CD4-positive, CD25-positive, alpha-beta regulatory T cell (primary cell): ENCODE data around the gene SLC24A2. TPM values are rescaled to one million over a fixed set of nuclear protein-coding genes. Genes with fewer than 3 reads are reported as not detected.
A peak's percentile ranks its signal among the peaks of the same experiment; 100 is the strongest.

Source experiments
- ATAC-seq, 2 donors: fragments of 150-1000 bp; cut with Tn5 transposase; one replicate each; pipeline ENCODE4 v1.10.0; 2021; ENCODE audit warnings: low read depth in 2 of 2, moderate number of reproducible peaks in 2 of 2, moderate library complexity in 1 of 2
- DNase-seq, 3 donors: peaks; one replicate each; pipeline versions ENCODE4 v3.0.0 to v3.0.0-alpha.2; 2012 to 2022; ENCODE audit warnings: mixed read lengths in 1 of 3
- H3K27ac ChIP-seq: one replicate; pipeline ENCODE4 v1.7.0; 2013; ENCODE audit warnings: mild to moderate bottlenecking, low read length; ENCODE audit not compliant: insufficient read depth, poor library complexity, severe bottlenecking
- H3K27me3 ChIP-seq: one replicate; pipeline ENCODE4 v1.7.0; 2013; ENCODE audit warnings: low read length; ENCODE audit not compliant: control insufficient read depth, insufficient read depth
- H3K36me3 ChIP-seq: one replicate; pipeline ENCODE4 v1.7.0; 2013; ENCODE audit warnings: mild to moderate bottlenecking, low read length, moderate library complexity; ENCODE audit not compliant: control insufficient read depth, insufficient read depth
- H3K4me1 ChIP-seq: 2 replicates; pipeline ENCODE4 v1.7.0; 2013; ENCODE audit warnings: mild to moderate bottlenecking, low read length; ENCODE audit not compliant: insufficient read depth, control insufficient read depth, poor library complexity, severe bottlenecking
- H3K4me3 ChIP-seq: one replicate; pipeline ENCODE4 v1.7.0; 2013; ENCODE audit warnings: low read depth, mild to moderate bottlenecking, low read length, moderate library complexity
- H3K9me3 ChIP-seq, 2 experiments: 1 replicate in 1 of 2; 2 replicates in 1 of 2; pipeline ENCODE4 v1.7.0; 2013; ENCODE audit warnings: low read length in 2 of 2, mild to moderate bottlenecking in 1 of 2, moderate library complexity in 1 of 2; ENCODE audit not compliant: control insufficient read depth in 2 of 2
- H3K27ac Mint-ChIP-seq, 3 donors: one replicate each; pipeline ENCODE4 v1.8.0; 2020 to 2022; ENCODE audit warnings: mild to moderate bottlenecking in 3 of 3, mixed read lengths in 3 of 3, moderate library complexity in 2 of 3
- H3K27me3 Mint-ChIP-seq: one replicate; pipeline ENCODE4 v1.8.0; 2022; ENCODE audit warnings: mild to moderate bottlenecking, mixed read lengths
- H3K36me3 Mint-ChIP-seq: one replicate; pipeline ENCODE4 v1.8.0; 2020; ENCODE audit warnings: mixed read lengths
- H3K4me1 Mint-ChIP-seq, 4 donors: one replicate each; pipeline ENCODE4 v1.8.0; 2020 to 2022; ENCODE audit warnings: mixed read lengths in 4 of 4, mild to moderate bottlenecking in 1 of 4
- H3K4me3 Mint-ChIP-seq, 4 donors: one replicate each; pipeline ENCODE4 v1.8.0; 2020 to 2022; ENCODE audit warnings: mild to moderate bottlenecking in 4 of 4, mixed read lengths in 4 of 4, moderate library complexity in 3 of 4
- H3K9me3 Mint-ChIP-seq, 7 donors: one replicate each; pipeline ENCODE4 v1.8.0; 2020 to 2022; ENCODE audit warnings: mixed read lengths in 7 of 7, mild to moderate bottlenecking in 3 of 7, moderate library complexity in 2 of 7
- polyA plus RNA-seq, 4 donors: library from polyadenylated mRNA; unstranded; fragments of 300-500 nt; fragmentation: Illumina TruSeq; gene quantifications; one replicate each; pipeline ENCODE4 v1.2.3, GENCODE V29; 2021
- total RNA-seq: library from RNA; stranded (reverse); gene quantifications from one replicate; pipeline ENCODE4 v1.2.3, GENCODE V29; 2022

SLC24A2 gene
- total and polyA plus RNA-seq, 5 donors from 2014 or later, result 0.02 to 0.30 (median 0.03) TPM; not detected in 2

DNA sequence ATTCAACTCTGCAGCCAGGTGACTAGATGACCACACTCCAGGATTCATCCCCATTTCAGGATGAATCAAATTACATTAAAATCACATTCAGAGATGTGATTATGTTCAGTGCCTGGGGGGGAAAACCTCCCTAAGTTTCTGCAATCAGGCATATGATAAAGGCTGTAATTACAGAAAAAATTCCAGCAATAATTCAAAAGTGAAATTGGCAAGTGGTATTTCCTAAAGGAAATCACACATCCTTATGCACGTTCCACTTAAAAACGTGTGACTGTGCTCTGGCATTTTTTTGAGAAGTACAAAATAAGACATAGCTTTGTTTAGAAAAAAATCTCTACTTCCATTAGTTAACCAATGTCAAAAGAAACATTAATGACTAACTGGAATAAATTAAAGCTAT lies 5.3 kb downstream of the SLC24A2 start:
- Histone ChIP-seq H3K4me1 (no peaks in the 10 kb centered on the region), H3K9me3 (no peaks in the 10 kb centered on the region), H3K36me3 (no peaks in the 10 kb centered on the region), H3K27me3 (no peaks in the 10 kb centered on the region), H3K27ac (no peak overlapping the region), H3K4me3 (no peak overlapping the region)
- H3K27me3 Mint-ChIP-seq, result peaks cover 35% of the 10 kb centered on the region
- no peak overlapping the region for H3K4me3 Mint-ChIP-seq
- no peak for DNase-seq
- no peaks in the 10 kb centered on the region for H3K4me1 Mint-ChIP-seq
- peaks cover 0 to 2% (median 0%) of the 10 kb centered on the region in 7 donors for H3K9me3 Mint-ChIP-seq
- ATAC-seq, result no peak
- H3K36me3 Mint-ChIP-seq, result no peaks in the 10 kb centered on the region
- no peak overlapping the region for H3K27ac Mint-ChIP-seq

DNA sequence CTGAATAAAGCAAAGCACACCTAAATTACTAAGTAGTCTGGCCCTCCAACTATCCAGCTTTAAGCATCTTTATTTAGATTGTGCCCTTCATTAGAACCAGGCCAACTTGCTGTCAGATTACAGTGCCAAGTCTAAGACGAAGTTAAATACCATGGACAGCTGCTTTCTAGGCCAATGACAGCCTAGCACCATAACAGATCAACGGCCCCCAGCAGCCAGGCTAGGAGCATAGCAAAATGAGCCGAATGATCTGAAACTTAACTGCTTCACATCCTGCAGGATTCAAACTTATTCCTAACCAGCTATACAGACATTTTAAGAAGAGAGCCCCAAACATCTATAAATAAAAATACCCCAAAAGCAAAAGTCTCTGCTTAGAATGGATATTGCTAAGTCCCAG lies 6.8 kb downstream of the SLC24A2 start:
- H3K4me1 Mint-ChIP-seq, result no peaks in the 10 kb centered on the region
- H3K36me3 ChIP-seq, result no peaks in the 10 kb centered on the region
- H3K9me3 Mint-ChIP-seq, result peaks cover 0 to 2% (median 0%) of the 10 kb centered on the region in 7 donors
- no peak overlapping the region for H3K27ac Mint-ChIP-seq
- H3K27ac ChIP-seq, result no peak overlapping the region
- no peaks in the 10 kb centered on the region for H3K4me1 ChIP-seq
- peak in 1 of 3 donors; percentile 7 for DNase-seq
- no peak overlapping the region for H3K4me3 ChIP-seq
- no peaks in the 10 kb centered on the region for H3K27me3 ChIP-seq
- ATAC-seq, result no peak
- no peaks in the 10 kb centered on the region for H3K9me3 ChIP-seq
- no peak overlapping the region for H3K4me3 Mint-ChIP-seq
- H3K36me3 Mint-ChIP-seq, result no peaks in the 10 kb centered on the region
- peaks cover 20% of the 10 kb centered on the region for H3K27me3 Mint-ChIP-seq

DNA sequence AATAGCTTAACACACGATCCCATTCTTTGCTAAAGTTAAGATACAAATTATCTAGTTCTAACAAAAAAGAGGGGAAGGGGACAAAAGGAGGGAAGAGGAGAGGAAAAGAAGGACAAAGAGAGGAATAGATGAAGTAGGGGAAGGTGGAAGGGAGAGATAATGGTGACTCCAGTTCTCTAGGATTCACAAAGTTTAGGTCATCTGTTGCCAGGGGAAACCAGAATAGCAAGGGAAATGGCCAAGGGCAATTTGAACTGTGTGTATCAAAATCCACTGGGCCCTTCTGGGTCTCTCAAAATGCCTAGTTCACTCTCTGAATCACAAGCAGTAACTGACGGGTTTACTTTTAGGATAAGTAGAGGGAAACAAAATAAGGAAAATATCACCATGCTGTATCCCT lies 7.6 kb downstream of the SLC24A2 start:
- Mint-ChIP-seq H3K4me3 (no peak overlapping the region), H3K27me3 (peaks cover 17% of the 10 kb centered on the region), H3K27ac (no peak overlapping the region), H3K4me1 (no peaks in the 10 kb centered on the region), H3K36me3 (no peaks in the 10 kb centered on the region), H3K9me3 (peaks cover 0 to 2% (median 0%) of the 10 kb centered on the region in 7 donors)
- no peak for ATAC-seq
- Histone ChIP-seq H3K9me3 (no peaks in the 10 kb centered on the region), H3K4me3 (no peak overlapping the region), H3K36me3 (no peaks in the 10 kb centered on the region), H3K27me3 (no peaks in the 10 kb centered on the region), H3K4me1 (no peaks in the 10 kb centered on the region), H3K27ac (no peak overlapping the region)
- DNase-seq, result no peak

DNA sequence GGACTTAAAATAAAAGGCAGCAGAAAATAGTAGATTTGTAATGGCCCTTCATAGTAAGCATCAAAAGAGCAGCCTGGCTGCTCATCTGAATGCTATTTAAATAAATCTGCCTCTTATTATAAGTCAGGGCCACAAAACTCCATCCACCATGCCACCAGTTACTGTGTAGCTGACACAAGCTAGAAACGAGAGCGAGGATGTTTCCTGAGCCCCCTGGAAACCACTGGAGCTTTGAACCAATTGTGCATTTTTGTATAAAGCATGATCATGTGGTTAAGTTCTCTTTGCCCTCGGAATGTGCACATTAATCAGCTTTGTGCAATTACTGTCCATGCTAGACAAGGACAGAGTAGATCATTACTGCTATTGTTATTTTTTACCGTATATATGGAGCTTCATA lies 17.4 kb downstream of the SLC24A2 start:
- Histone ChIP-seq H3K4me1 (no peaks in the 10 kb centered on the region), H3K27ac (no peak overlapping the region), H3K9me3 (no peaks in the 10 kb centered on the region), H3K4me3 (no peak overlapping the region), H3K27me3 (no peaks in the 10 kb centered on the region), H3K36me3 (no peaks in the 10 kb centered on the region)
- Mint-ChIP-seq H3K27me3 (no peaks in the 10 kb centered on the region), H3K27ac (no peak overlapping the region), H3K4me3 (no peak overlapping the region), H3K4me1 (no peaks in the 10 kb centered on the region), H3K9me3 (peaks cover 0 to 5% (median 0%) of the 10 kb centered on the region in 7 donors), H3K36me3 (no peaks in the 10 kb centered on the region)
- ATAC-seq, result no peak
- no peak for DNase-seq

DNA sequence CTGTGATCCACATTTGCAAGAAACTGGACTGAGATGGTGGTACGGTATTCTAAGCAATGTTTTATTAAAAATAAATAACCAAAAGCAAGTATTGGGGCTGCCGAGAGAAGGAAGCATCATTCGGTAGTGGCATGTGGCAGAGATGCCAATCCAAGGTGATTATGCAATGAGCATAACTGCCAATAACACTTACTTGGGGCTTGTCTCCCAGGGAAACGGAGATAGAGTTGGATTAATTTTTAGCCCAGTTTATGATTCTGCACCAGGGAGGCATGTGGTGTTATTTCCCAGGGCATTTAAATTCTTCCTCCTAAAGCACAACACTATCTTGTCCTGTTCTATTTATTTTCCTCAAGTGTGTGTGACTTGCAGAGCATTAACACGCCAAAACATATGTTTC lies 17.9 kb downstream of the SLC24A2 start:
- H3K9me3 Mint-ChIP-seq, result peaks cover 0 to 5% (median 0%) of the 10 kb centered on the region in 7 donors
- DNase-seq (no peak), ATAC-seq (no peak)
- Histone ChIP-seq H3K27me3 (no peaks in the 10 kb centered on the region), H3K4me3 (no peak overlapping the region), H3K27ac (no peak overlapping the region), H3K4me1 (no peaks in the 10 kb centered on the region), H3K36me3 (no peaks in the 10 kb centered on the region), H3K9me3 (no peaks in the 10 kb centered on the region)
- H3K27me3 Mint-ChIP-seq, result no peaks in the 10 kb centered on the region
- H3K36me3 Mint-ChIP-seq, result no peaks in the 10 kb centered on the region
- no peak overlapping the region for H3K4me3 Mint-ChIP-seq
- no peaks in the 10 kb centered on the region for H3K4me1 Mint-ChIP-seq
- no peak overlapping the region for H3K27ac Mint-ChIP-seq

DNA sequence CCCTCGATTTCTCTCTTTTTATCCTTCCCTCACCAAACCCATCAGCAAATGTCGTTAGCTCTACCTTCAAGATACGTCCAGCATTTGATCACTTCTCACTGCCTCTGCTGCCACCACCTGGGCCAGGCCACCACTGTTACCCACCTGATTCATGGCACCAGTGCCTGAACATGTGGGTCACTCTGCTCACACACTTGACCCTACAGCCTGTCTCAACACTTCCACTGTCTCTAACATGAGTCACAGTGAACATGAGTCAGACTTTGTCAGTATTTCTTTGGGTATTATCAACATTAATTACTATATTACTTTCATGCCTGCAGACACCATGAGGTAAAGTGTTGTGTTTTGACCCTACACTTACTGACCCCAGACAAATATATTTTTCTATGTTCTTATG lies 19.6 kb downstream of the SLC24A2 start:
- peaks cover 0 to 10% (median 4%) of the 10 kb centered on the region in 7 donors for H3K9me3 Mint-ChIP-seq

DNA sequence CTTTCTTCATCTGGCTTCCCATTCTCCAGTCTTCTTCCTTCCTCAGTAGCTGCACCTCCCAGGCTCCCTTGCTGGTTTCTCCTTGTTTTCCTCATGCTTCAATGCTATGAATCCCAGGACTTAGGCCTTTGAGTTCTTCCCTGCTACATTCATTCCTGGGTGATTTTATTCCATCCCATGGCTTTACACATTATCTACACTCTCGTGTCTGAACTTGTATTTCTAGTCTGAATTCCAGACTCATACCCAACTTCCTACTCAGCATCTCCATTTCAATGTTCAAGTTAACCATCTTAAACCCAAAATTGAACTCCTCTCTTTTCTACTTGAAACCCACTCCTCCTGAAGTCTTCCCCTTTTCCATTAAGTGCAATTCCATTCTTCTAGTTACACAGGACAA lies 20.0 kb downstream of the SLC24A2 start:
- Mint-ChIP-seq H3K9me3 (peaks cover 0 to 14% (median 6%) of the 10 kb centered on the region in 7 donors), H3K27ac (no peak overlapping the region), H3K27me3 (no peaks in the 10 kb centered on the region), H3K4me3 (no peak overlapping the region), H3K4me1 (no peaks in the 10 kb centered on the region), H3K36me3 (no peaks in the 10 kb centered on the region)
- H3K27me3 ChIP-seq, result no peaks in the 10 kb centered on the region
- no peaks in the 10 kb centered on the region for H3K36me3 ChIP-seq
- ATAC-seq, result no peak
- no peak overlapping the region for H3K4me3 ChIP-seq
- no peaks in the 10 kb centered on the region for H3K9me3 ChIP-seq
- no peaks in the 10 kb centered on the region for H3K4me1 ChIP-seq
- no peak for DNase-seq
- no peak overlapping the region for H3K27ac ChIP-seq

More for the DNA sequence above, 19.6 kb downstream of the SLC24A2 start:
- H3K4me3 Mint-ChIP-seq, result no peak overlapping the region
- H3K36me3 ChIP-seq, result no peaks in the 10 kb centered on the region
- H3K27ac Mint-ChIP-seq, result no peak overlapping the region
- no peaks in the 10 kb centered on the region for H3K36me3 Mint-ChIP-seq
- no peaks in the 10 kb centered on the region for H3K4me1 Mint-ChIP-seq
- no peak overlapping the region for H3K4me3 ChIP-seq
- H3K27me3 Mint-ChIP-seq, result no peaks in the 10 kb centered on the region
- H3K27ac ChIP-seq, result no peak overlapping the region
- H3K27me3 ChIP-seq, result no peaks in the 10 kb centered on the region
- H3K9me3 ChIP-seq, result no peaks in the 10 kb centered on the region
- ATAC-seq (no peak), DNase-seq (no peak)
- no peaks in the 10 kb centered on the region for H3K4me1 ChIP-seq

DNA sequence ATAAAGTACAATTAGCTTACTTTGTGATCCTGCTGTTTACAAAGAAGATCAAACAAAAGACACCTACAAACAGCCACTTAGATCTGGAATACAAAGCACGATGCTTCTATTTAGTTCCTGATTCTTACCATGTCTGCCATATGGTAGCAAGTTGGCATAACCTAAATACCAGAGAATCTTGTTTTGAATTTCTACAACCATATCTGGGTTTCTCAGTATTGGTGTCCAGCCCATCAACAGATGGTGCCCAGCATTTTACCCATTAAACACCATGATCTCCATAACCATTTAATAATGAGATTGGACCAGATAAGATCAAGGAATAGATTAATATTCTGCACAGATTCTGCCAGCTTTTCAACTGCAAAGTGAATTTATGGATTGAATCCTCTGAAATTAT lies 29.8 kb downstream of the SLC24A2 start:
- no peak overlapping the region for H3K27ac Mint-ChIP-seq
- H3K36me3 ChIP-seq, result no peaks in the 10 kb centered on the region
- no peaks in the 10 kb centered on the region for H3K9me3 ChIP-seq
- no peaks in the 10 kb centered on the region for H3K4me1 ChIP-seq
- no peaks in the 10 kb centered on the region for H3K36me3 Mint-ChIP-seq
- no peak for ATAC-seq
- H3K27me3 Mint-ChIP-seq, result peaks cover 5% of the 10 kb centered on the region
- no peak overlapping the region for H3K4me3 Mint-ChIP-seq
- no peak overlapping the region for H3K27ac ChIP-seq
- H3K27me3 ChIP-seq, result no peaks in the 10 kb centered on the region
- no peak for DNase-seq
- H3K9me3 Mint-ChIP-seq, result peaks cover 0 to 14% (median 2%) of the 10 kb centered on the region in 7 donors
- no peak overlapping the region for H3K4me3 ChIP-seq
- no peaks in the 10 kb centered on the region for H3K4me1 Mint-ChIP-seq
